ENCODE measurements around the gene FANK1.
"Not testable (repeated sequence)": the region's sequence is repeated elsewhere in the genome, so short reads cannot be mapped to it uniquely, and the experiment has no call there.

FANK1 gene

DNA sequence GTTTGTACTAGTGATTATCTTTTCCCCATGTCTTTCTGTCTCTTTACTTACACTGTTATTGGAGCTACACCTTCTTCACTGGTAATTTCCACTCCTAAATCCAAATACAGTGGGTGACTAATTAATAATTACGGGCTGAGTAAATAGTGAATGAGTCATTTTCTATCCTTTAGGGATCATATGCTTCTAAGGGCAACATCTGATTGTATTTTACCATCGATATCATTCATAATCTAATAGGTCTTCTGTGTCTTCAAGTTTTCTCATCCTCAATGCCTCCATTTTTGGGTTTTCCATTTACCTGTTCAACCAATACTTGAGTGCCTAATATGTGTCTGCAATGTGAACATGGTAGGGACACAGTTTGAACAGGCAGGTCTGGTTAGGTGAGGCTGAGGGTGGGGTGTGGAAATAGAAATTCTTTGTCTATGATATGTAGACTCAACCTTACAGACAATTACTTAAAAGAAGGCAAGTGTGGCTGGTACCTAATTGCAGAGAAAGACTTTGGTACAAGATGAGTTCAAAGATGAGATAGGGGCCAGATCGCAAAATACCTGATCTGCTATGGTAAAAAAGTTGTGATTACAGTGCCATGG is 9.4 kb upstream of the FANK1 start:
- no peak for DNase-seq
- intact Hi-C loops (cut with DNase I): no loop called here

GRCh38 chr10:125889441-125889840 is 6.9 kb upstream of the FANK1 start:
- DNase-seq; intact Hi-C loops (cut with DNase I): not testable (repeated sequence)

DNA sequence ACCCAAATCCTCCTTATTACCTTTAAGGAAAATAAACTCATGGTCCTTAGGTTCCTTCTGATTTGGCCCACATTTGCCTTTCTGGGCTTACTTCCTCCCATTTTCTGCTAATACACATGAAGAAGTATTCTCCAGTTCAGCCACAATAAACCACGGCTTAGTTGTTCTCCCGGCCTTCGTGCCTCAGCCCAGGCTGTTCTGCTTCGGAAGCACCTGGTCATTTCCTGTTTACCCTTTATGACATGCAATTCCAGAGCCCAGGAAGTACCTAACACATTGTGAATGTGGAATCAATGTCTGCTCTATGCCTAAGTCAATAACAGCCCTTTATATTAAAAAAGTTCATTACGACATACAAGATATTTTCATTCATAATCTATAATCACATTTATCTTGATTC is 4.0 kb upstream of the FANK1 start:
- intact Hi-C loops (cut with DNase I); DNase-seq: not testable (repeated sequence)

- intact Hi-C loops (cut with DNase I); DNase-seq: not testable (repeated sequence)
These were observed 2.2 kb upstream of the FANK1 start for GRCh38 chr10:125894176-125894575.

- intact Hi-C loops (cut with DNase I): not testable (repeated sequence)
- DNase-seq: peak; percentile 27 to 94 (median 56)
These were observed 955 bp upstream of the FANK1 start for GRCh38 chr10:125895130-125896087.

- DNase-seq; intact Hi-C loops (cut with DNase I): not testable (repeated sequence)
These were observed 953 bp downstream of the FANK1 start for GRCh38 chr10:125897317-125897716.

GRCh38 chr10:125900963-125901362 is 4.6 kb downstream of the FANK1 start:
- intact Hi-C loops (cut with DNase I); DNase-seq: not testable (repeated sequence)

GRCh38 chr10:125903135-125903640 is 6.8 kb downstream of the FANK1 start:
- intact Hi-C loops (cut with DNase I); DNase-seq: not testable (repeated sequence)

- intact Hi-C loops (cut with DNase I); DNase-seq: not testable (repeated sequence)
These were observed 9.0 kb downstream of the FANK1 start for GRCh38 chr10:125905069-125905994.

GRCh38 chr10:125907598-125907997 is 11.2 kb downstream of the FANK1 start:
- DNase-seq; intact Hi-C loops (cut with DNase I): not testable (repeated sequence)

GRCh38 chr10:125908813-125909212 is 12.4 kb downstream of the FANK1 start:
- DNase-seq; intact Hi-C loops (cut with DNase I): not testable (repeated sequence)

DNA sequence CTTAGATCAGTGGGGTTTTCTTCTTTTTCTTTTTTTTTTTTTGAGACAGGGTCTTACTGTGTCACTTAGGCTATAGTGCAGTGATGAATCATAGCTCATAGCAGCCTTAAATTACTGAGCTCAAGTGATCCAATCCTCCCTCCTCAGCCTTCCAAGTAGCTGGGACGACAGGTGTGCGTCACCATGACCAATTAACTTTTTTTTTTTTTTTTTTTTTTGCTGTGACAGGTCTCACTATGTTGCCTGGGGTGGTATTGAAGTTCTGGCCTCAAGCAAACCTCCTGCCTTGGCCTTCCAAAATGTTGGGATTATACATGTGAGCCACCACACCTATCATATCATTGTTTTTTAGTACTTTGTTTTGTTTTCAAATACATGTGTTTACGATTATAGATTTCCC is 13.1 kb downstream of the FANK1 start:
- DNase-seq; intact Hi-C loops (cut with DNase I): not testable (repeated sequence)

DNA sequence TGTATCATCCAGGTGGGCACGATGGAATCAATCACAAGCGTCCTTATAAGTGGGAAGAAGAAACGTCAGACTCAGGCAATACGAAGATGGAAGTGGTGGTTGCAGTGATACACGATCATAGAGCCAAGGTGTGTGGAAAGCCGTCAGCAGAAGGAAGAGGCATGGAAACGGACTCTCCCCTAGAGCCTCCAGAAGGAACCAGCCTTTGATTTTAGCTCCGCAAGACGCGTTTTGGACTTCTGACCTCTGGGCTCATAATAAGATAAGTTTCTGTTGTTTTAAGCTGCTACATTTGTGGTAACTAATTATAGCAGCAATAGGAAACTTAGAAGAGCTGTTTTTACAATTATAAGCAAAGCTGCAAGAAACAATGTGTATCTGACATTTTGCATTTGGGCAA is 14.8 kb downstream of the FANK1 start:
- no peak for DNase-seq
- intact Hi-C loops (cut with DNase I): no loop called here

DNA sequence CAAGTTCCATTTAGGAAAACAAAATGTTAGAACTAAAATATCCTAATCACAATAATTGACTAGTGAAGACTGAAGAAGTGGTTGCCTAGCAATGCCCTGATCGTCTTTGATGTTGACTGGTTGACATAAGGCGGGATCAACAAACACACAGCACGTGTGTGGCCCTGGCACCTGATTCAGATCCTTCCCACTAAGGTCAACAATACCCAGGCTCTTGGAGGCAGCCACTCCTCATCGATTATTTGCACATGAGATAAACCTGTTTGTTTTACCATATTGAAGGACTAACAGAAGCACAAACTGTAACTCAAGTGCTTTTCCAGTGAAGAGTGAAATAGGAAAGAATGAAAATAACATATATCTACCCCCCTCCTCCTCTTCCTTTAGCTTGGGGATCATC is 15.6 kb downstream of the FANK1 start:
- DNase-seq: no peak

GRCh38 chr10:125913277-125913676 is 16.9 kb downstream of the FANK1 start:
- intact Hi-C loops (cut with DNase I); DNase-seq: not testable (repeated sequence)

More for the DNA sequence above, 15.6 kb downstream of the FANK1 start:
- intact Hi-C loops (cut with DNase I): no loop called here

GRCh38 chr10:125916977-125917376 is 20.6 kb downstream of the FANK1 start:
- DNase-seq: no peak
- intact Hi-C loops (cut with DNase I): no loop called here

- DNase-seq; intact Hi-C loops (cut with DNase I): not testable (repeated sequence)
These were observed 21.5 kb downstream of the FANK1 start for GRCh38 chr10:125917704-125918361.

- intact Hi-C loops (cut with DNase I); DNase-seq: not testable (repeated sequence)
These were observed 25.4 kb downstream of the FANK1 start for GRCh38 chr10:125921643-125922306.

GRCh38 chr10:125925262-125925834 is 29.0 kb downstream of the FANK1 start:
- intact Hi-C loops (cut with DNase I): no loop called here

More at GRCh38 chr10:125925262-125925834, 29.0 kb downstream of the FANK1 start:
- DNase-seq: no peak
